GM04504 (cell line): Measurements from ENCODE around the gene EGR4.

Source experiments
- DNase-seq: peaks from one replicate; pipeline ENCODE4 v3.0.0-alpha.2; 2012; ENCODE audit warnings: low read depth

EGR4 gene

GRCh38 chr2:73249636-73250035 is 43.7 kb downstream of the EGR4 start:
- DNase-seq = no peak

- no peak for DNase-seq
These were observed 46.5 kb downstream of the EGR4 start for GRCh38 chr2:73246850-73247249.

GRCh38 chr2:73244580-73244979 is 48.8 kb downstream of the EGR4 start:
- no peak for DNase-seq

GRCh38 chr2:73243884-73244570 is 49.3 kb downstream of the EGR4 start:
- DNase-seq = peak; percentile 77
